Breast epithelium (tissue), 4 donors: Measurements from ENCODE around the gene GRIK4. TPM values are rescaled to one million over a fixed set of nuclear protein-coding genes. Genes with fewer than 3 reads are reported as not detected.

Source experiments
- DNase-seq, 2 donors: peaks; one replicate each; pipeline ENCODE4 v3.0.0-alpha.2; 2019; ENCODE audit warnings: low spot score in 2 of 2
- H3K27ac ChIP-seq, 2 donors: fragments of 200-600 bp; sonication (generic) in 1 of 2; one replicate each; pipeline ENCODE4 v1.5.1; 2016 to 2019; ENCODE audit warnings: mild to moderate bottlenecking in 1 of 2
- H3K27me3 ChIP-seq, 2 donors: fragments of 200-600 bp; sonication (generic) in 1 of 2; one replicate each; pipeline versions ENCODE4 v1.5.1 to v1.6.0; 2017 to 2019; ENCODE audit warnings: control low read depth in 1 of 2, mild to moderate bottlenecking in 1 of 2
- H3K36me3 ChIP-seq: fragments of 200-600 bp; one replicate; pipeline ENCODE4 v1.5.1; 2019
- H3K4me1 ChIP-seq, 2 donors: fragments of 200-600 bp; sonication (generic); one replicate each; pipeline ENCODE4 v1.5.1; 2016 to 2019; ENCODE audit warnings: control low read depth in 1 of 2
- H3K4me3 ChIP-seq, 3 donors: fragments of 200-600 bp; sonication (generic); 1 replicate in 2 of 3; 2 replicates in 1 of 3; pipeline ENCODE4 v1.5.1; 2016 to 2019; ENCODE audit warnings: mild to moderate bottlenecking in 3 of 3, moderate library complexity in 2 of 3
- H3K9me3 ChIP-seq, 2 donors: fragments of 200-600 bp; sonication (generic) in 1 of 2; one replicate each; pipeline ENCODE4 v1.5.1; 2016 to 2019; ENCODE audit warnings: control low read depth in 1 of 2
- POLR2A ChIP-seq: fragments of 450-650 bp; IDR thresholded peaks from one replicate; pipeline ENCODE4 v1.6.1; 2016; ENCODE audit warnings: antibody characterized with exemption, mild to moderate bottlenecking, moderate library complexity
- POLR2AphosphoS5 ChIP-seq, 3 donors: sonication (generic); formaldehyde crosslinking; IDR thresholded peaks; one replicate each; pipeline ENCODE4 v1.6.1; 2017; ENCODE audit warnings: antibody characterized with exemption in 3 of 3
- intact Hi-C: fragments of 100-400 bp; cut with DNase I; formaldehyde crosslinking; loops from one replicate; pipeline ENCODE4 v1.15.1; 2023; ENCODE audit warnings: low total_unique reads
- total RNA-seq, 3 donors: library from RNA; depleted of rRNA; stranded (reverse); fragments of >200 nt; gene quantifications; one replicate each; pipeline ENCODE4 v1.1.0, GENCODE V29; 2016
- TF ChIP-seq, protein P1 (sequence below), 3 donors: fragments of 450-650 bp; IDR thresholded peaks; one replicate each; pipeline ENCODE4 v1.5.1; 2016 to 2017; ENCODE audit warnings: antibody characterized with exemption in 3 of 3, mild to moderate bottlenecking in 3 of 3, moderate library complexity in 3 of 3

The GRIK4 gene
- total RNA-seq, 3 donors from 2014 or later: 0.29 to 0.66 TPM; not detected in 1

GRCh38 chr11:120523196-120523595, 11.6 kb downstream of the GRIK4 start:
- Histone ChIP-seq H3K27ac (no peak overlapping the region), H3K4me3 (no peak overlapping the region), H3K36me3 (no peaks in the 10 kb centered on the region), H3K27me3 (no peaks in the 10 kb centered on the region), H3K9me3 (no peaks in the 10 kb centered on the region), H3K4me1 (no peaks in the 10 kb centered on the region)
- DNase-seq: peak in 1 of 2 donors; percentile 38
- intact Hi-C loops: no loop called here
- TF ChIP-seq POLR2A: no peak
- no peak for TF ChIP-seq POLR2AphosphoS5 (IDR thresholded peaks at IDR 0.05)
- TF ChIP-seq, protein P1, sequence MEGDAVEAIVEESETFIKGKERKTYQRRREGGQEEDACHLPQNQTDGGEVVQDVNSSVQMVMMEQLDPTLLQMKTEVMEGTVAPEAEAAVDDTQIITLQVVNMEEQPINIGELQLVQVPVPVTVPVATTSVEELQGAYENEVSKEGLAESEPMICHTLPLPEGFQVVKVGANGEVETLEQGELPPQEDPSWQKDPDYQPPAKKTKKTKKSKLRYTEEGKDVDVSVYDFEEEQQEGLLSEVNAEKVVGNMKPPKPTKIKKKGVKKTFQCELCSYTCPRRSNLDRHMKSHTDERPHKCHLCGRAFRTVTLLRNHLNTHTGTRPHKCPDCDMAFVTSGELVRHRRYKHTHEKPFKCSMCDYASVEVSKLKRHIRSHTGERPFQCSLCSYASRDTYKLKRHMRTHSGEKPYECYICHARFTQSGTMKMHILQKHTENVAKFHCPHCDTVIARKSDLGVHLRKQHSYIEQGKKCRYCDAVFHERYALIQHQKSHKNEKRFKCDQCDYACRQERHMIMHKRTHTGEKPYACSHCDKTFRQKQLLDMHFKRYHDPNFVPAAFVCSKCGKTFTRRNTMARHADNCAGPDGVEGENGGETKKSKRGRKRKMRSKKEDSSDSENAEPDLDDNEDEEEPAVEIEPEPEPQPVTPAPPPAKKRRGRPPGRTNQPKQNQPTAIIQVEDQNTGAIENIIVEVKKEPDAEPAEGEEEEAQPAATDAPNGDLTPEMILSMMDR (IDR thresholded peaks at IDR 0.05): no peak

DNA sequence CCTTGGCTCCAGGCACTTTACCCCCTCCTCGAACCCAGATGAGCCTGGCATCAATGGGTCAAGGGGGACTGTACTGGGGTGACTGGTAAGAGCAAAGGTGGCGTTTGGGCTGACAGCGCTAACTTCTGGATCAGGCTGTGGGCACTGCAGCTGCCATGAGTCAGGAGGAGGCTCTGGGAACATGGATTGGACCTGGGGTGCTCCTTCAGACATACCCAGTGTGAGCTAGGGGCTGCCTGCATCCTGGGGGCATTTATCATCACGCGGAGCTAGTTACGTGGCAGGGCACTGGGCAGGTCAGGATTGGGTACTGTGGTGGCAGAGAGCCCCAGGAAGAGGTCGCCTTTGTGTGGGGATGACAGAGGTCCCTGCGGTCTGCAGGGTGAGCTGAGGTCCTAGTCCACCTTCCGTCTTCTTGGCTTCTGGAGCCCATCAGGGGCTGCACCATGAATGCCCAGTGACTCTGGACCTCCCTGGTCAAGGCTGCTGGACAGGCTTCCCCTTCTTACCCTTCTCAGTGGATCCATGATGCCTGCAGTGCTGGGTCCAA, 13.1 kb downstream of the GRIK4 start:
- TF ChIP-seq, protein P1 (IDR thresholded peaks at IDR 0.05): no peak
- TF ChIP-seq POLR2A: no peak
- TF ChIP-seq POLR2AphosphoS5 (IDR thresholded peaks at IDR 0.05): no peak
- Histone ChIP-seq H3K4me1 (no peaks in the 10 kb centered on the region), H3K4me3 (no peak overlapping the region), H3K27me3 (no peaks in the 10 kb centered on the region), H3K27ac (no peak overlapping the region), H3K36me3 (no peaks in the 10 kb centered on the region), H3K9me3 (no peaks in the 10 kb centered on the region)
- peak in 1 of 2 donors; percentile 28 for DNase-seq
- intact Hi-C loops: no loop called here

DNA sequence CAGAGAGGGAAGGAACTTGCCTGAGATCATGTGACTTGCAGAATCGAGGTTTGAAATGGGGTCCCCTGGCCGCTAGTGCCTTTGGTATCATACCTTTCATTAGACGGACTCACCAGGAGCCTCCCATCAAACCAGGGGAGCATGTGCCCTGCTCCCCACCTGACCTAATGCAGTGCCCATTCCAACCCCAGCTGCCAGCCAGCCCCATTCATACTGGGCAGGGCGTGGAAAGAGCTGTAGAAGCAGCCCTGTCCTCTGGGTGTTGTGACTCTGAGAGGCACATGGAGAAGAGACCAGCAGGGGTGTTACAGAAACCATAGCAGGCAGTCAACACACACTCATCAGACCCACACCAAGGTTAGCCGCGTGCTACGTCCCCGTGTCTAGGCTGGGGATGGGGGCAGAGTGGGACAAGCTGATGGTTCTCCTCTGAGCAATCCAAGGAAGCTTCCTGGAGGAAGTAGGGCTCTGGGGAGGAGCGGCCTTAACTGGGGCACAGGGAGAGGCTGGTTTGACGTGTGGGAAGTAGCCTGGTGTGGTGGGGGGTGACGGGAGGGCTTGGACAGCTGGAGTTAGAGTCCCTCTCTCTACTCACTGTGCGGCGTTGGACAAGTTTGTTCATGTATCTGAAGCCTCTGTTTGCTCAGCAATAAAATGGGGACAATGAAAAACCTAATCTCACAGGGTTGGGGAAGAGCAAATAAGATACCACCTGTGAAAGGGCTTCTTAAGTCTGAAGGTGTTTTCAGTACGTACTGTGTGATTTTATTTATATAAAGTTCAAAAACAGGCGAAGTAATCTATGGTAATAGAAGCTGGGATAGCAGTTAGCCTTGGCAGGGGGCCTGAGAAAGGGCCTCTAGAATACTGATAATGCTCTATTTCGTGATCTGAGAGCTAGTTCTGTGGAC, 14.0 kb downstream of the GRIK4 start:
- Histone ChIP-seq H3K36me3 (no peaks in the 10 kb centered on the region), H3K9me3 (no peaks in the 10 kb centered on the region), H3K27me3 (no peaks in the 10 kb centered on the region), H3K4me3 (no peak overlapping the region), H3K27ac (no peak overlapping the region), H3K4me1 (no peaks in the 10 kb centered on the region)
- intact Hi-C loops: no loop called here
- DNase-seq: peak in 1 of 2 donors; percentile 12
- TF ChIP-seq POLR2AphosphoS5 (IDR thresholded peaks at IDR 0.05): no peak
- TF ChIP-seq, protein P1 (IDR thresholded peaks at IDR 0.05): no peak
- TF ChIP-seq POLR2A: no peak

DNA sequence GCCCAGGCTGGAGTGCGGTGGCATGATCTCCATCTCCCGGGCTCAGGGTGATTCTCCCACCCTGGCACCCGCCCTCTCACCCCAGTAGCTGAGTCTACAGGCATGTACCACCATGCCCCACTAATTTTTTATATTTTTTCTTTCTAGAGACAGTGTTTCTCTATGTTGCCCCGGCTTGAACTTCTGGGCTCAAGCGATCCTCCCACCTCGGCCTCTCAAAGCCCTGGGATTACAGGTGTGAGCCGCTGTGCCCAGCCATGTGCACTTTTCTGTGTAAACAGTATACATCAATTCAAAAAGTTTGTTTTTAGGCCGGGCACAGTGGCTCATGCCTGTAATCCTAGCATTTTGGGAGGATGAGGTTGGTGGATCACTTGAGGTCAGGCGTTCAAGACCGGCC, 14.7 kb downstream of the GRIK4 start:
- intact Hi-C loops: no loop called here
- DNase-seq: peak in 1 of 2 donors; percentile 42
- no peaks in the 10 kb centered on the region for H3K4me1 ChIP-seq
- no peak for TF ChIP-seq POLR2A
- TF ChIP-seq, protein P1 (IDR thresholded peaks at IDR 0.05): no peak
- TF ChIP-seq POLR2AphosphoS5 (IDR thresholded peaks at IDR 0.05): no peak
- no peak overlapping the region for H3K4me3 ChIP-seq
- no peaks in the 10 kb centered on the region for H3K9me3 ChIP-seq
- no peak overlapping the region for H3K27ac ChIP-seq
- H3K27me3 ChIP-seq: no peaks in the 10 kb centered on the region
- no peaks in the 10 kb centered on the region for H3K36me3 ChIP-seq
